Effector CD4-positive, alpha-beta T cell (primary cell): Measurements from ENCODE around the gene IRX1.

ENCODE experiments used
- DNase-seq: peaks from one replicate; pipeline ENCODE4 v3.0.0-alpha.2; 2020

IRX1 gene

GRCh38 chr5:3601061-3601710, 5.6 kb downstream of the IRX1 start:
- no peak for DNase-seq

GRCh38 chr5:3601911-3602782, 6.5 kb downstream of the IRX1 start:
- DNase-seq = no peak

GRCh38 chr5:3602785-3603502, 7.3 kb downstream of the IRX1 start:
- DNase-seq = no peak

GRCh38 chr5:3604501-3604900, 8.9 kb downstream of the IRX1 start:
- DNase-seq = no peak

- DNase-seq = no peak
Measured at GRCh38 chr5:3605298-3606010, 9.8 kb downstream of the IRX1 start.

- DNase-seq = no peak
Measured at GRCh38 chr5:3606121-3606831, 10.6 kb downstream of the IRX1 start.

- no peak for DNase-seq
Measured at GRCh38 chr5:3607541-3608181, 12.0 kb downstream of the IRX1 start.

GRCh38 chr5:3609120-3609681, 13.6 kb downstream of the IRX1 start:
- DNase-seq = no peak

GRCh38 chr5:3612591-3613042, 17.0 kb downstream of the IRX1 start:
- DNase-seq = no peak

- DNase-seq = no peak
Measured at GRCh38 chr5:3613726-3614125, 18.1 kb downstream of the IRX1 start.

GRCh38 chr5:3615217-3615616, 19.6 kb downstream of the IRX1 start:
- DNase-seq = no peak

- DNase-seq = no peak
Measured at GRCh38 chr5:3615829-3616228, 20.2 kb downstream of the IRX1 start.

GRCh38 chr5:3619579-3619978, 23.9 kb downstream of the IRX1 start:
- no peak for DNase-seq

GRCh38 chr5:3622961-3623360, 27.3 kb downstream of the IRX1 start:
- DNase-seq = no peak

- no peak for DNase-seq
Measured at GRCh38 chr5:3625626-3626025, 30.0 kb downstream of the IRX1 start.

- DNase-seq = no peak
Measured at GRCh38 chr5:3634061-3634460, 38.4 kb downstream of the IRX1 start.

GRCh38 chr5:3639175-3639574, 43.5 kb downstream of the IRX1 start:
- DNase-seq = no peak

- DNase-seq = no peak
Measured at GRCh38 chr5:3642231-3642630, 46.6 kb downstream of the IRX1 start.

GRCh38 chr5:3650320-3650719, 54.7 kb downstream of the IRX1 start:
- no peak for DNase-seq

- DNase-seq = no peak
Measured at GRCh38 chr5:3650868-3651267, 55.2 kb downstream of the IRX1 start.
